ENCODE measurements around the gene TM4SF18. TPM values are rescaled to one million over a fixed set of nuclear protein-coding genes. Genes with fewer than 3 reads are reported as not detected.

TM4SF18 gene
- total RNA-seq, 4 donors from 2014 or later: 9.7 to 33.3 (median 24.9) TPM

DNA sequence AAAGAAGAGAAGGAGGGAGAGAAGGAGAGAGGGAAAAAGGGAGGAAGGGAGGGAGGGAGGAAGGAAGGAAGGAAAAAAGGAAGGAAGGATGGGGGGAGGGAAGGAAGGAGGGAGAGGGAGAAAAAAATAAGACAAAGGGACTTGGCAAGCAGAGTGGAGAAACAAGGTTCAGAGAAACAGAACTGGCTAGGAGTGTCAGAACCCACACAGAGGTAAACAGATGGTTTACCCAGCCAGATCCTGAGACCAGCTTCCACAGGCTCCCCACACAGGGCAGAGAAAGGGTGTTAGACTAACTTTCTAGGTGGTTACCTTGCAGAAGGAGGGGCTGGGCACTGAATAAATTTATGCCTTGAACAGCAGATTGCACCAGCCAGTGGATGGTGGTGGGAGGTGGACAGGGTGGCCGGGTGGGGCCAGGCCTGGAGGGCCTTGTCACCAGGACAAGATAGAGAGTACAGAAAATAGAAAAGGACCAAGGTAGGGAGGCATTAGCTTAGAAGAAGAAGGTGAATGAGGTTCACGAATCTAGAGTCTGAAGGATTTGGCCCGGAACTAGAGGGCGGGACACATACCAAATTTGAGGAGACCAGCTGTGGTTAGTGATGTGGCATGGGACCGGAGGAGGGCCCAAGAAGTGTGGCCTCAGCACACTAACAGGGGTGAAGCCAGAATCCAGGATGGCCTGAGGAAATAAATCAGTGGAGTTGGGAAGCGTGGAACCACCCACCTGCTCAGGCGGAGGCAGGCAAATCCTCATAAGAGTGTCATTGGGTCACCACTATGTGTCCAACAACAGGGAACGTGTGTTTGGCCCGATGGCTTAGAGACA lies 45.3 kb upstream of the TM4SF18 start:
- WGBS, 2 donors: 86 to 92% methylated on average over 9 of the region's 9 CpGs
- H3K4me3 ChIP-seq (replicated peaks in 1 of 3): no peak overlapping the region
- peaks cover 28 to 40% of the 10 kb centered on the region in 2 donors for H3K4me1 ChIP-seq
- DNase-seq: no peak
- H3K9me3 ChIP-seq: no peaks in the 10 kb centered on the region
- TF ChIP-seq, protein P1, sequence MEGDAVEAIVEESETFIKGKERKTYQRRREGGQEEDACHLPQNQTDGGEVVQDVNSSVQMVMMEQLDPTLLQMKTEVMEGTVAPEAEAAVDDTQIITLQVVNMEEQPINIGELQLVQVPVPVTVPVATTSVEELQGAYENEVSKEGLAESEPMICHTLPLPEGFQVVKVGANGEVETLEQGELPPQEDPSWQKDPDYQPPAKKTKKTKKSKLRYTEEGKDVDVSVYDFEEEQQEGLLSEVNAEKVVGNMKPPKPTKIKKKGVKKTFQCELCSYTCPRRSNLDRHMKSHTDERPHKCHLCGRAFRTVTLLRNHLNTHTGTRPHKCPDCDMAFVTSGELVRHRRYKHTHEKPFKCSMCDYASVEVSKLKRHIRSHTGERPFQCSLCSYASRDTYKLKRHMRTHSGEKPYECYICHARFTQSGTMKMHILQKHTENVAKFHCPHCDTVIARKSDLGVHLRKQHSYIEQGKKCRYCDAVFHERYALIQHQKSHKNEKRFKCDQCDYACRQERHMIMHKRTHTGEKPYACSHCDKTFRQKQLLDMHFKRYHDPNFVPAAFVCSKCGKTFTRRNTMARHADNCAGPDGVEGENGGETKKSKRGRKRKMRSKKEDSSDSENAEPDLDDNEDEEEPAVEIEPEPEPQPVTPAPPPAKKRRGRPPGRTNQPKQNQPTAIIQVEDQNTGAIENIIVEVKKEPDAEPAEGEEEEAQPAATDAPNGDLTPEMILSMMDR (IDR thresholded peaks at IDR 0.05): no peak
- intact Hi-C loops (cut with DNase I): no loop called here
- H3K27me3 ChIP-seq: no peaks in the 10 kb centered on the region
- H3K27ac ChIP-seq: peak overlapping the region; percentile 72 to 94 (median 89)
- no peaks in the 10 kb centered on the region for H3K36me3 ChIP-seq

DNA sequence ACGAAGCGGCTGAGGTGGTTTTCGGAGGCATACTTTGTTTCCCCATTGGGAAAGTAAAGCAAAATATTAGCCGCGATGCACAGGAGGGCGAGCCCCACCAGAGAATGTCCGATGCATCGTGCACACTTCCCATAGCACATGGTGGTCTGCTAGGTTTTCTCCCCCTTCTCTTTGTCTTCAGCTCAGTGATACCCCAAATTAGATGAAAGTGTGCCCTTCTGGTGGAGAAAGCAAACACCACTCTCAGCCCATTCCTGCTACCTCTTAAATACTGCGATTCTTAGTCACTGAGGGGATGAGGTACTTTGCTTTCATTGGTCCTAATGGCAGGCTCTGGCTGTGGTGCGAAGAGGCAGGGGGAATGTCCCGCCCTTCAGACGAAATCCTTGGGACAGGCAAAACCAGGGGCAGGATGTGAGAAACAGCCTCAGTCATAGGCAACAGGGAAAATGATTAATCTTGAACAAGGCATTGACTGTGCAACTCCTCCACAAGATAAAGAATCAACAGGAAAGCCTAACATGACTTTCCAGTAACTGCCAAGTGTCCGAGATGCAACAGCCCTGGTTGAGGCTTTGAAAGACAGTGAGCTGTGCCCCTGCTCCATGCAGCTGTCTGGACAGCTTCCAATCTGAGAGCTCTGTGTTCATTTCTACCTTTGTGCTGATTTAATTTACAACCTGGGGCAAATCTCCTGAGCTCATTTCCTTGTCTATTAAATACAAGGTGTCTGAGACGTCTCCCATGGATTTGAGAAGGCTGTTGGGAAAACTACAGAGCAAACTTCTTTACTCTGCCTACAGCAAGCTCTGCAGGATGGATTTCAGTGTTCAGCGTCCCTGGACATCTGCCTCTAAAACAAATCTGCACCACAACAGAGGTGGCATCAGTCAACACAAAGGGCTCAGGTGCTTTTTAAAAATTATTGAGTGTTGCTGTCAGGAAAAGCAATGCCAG lies 44.2 kb upstream of the TM4SF18 start, which contains the start of gene TM4SF1:
Gene TM4SF1, minus strand, starts transcription at position 242 of the 957 bp plus-strand sequence. Its CDS starts 102 bp downstream, at position 140.
- H3K27ac ChIP-seq: peak within 1 kb of the TSS; percentile 72 to 94 (median 89)
- H3K4me1 ChIP-seq: peaks cover 28 to 40% of the 10 kb centered on the region in 2 donors
- peak within 1 kb of the TSS in 1 of 3 donors; percentile 23 for H3K4me3 ChIP-seq (replicated peaks in 1 of 3)
- no peaks in the 10 kb centered on the region for H3K27me3 ChIP-seq
- no peaks in the 10 kb centered on the region for H3K9me3 ChIP-seq
- DNase-seq: peak; percentile 16 to 32
- intact Hi-C loops (cut with DNase I): no loop called here
- WGBS, 2 donors: 46 to 63% methylated on average over 15 of the region's 15 CpGs
- TF ChIP-seq, protein P1 (IDR thresholded peaks at IDR 0.05): no peak
- TF ChIP-seq POLR2A (IDR thresholded peaks at IDR 0.05): peak in 1 of 2 donors; percentile 40
- no peaks in the 10 kb centered on the region for H3K36me3 ChIP-seq

DNA sequence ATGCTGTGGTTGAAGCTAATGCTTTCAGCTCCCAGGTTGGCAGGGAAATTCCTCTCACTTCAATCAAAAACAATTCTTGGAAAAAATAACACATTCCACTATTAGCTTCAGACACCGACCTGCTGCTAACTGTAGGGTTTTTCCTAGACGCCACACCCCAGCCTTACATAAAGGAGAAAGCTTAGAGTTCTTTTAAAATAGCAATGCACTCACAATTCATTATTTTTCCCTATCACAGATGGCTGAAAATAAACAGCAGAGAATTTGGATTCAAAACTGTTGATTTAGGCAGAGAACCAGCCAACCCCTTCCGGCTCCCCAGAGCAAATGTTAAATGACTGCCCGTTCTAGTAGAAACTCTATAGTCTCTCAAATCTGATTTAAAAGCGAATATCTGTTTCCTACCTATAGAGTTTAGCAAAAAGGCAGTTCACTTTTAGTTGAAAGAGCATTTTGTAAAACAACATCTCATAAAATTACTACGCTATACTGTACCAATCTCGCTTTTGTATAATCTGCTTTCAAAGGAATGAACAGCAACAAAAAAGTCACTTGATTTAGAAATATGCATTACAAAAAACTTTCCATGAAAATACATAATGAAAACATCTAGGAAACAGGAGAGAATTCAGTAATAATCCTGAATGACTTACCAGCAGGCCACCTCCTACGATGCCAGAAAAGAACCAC lies 43.4 kb upstream of the TM4SF18 start:
- peak overlapping the region in 1 of 3 donors; percentile 23 for H3K4me3 ChIP-seq (replicated peaks in 1 of 3)
- no peaks in the 10 kb centered on the region for H3K27me3 ChIP-seq
- no peak for TF ChIP-seq POLR2A (IDR thresholded peaks at IDR 0.05)
- TF ChIP-seq, protein P1 (IDR thresholded peaks at IDR 0.05): no peak
- H3K9me3 ChIP-seq: no peaks in the 10 kb centered on the region
- intact Hi-C loops (cut with DNase I): no loop called here
- peak overlapping the region; percentile 72 to 94 (median 89) for H3K27ac ChIP-seq
- peak; percentile 11 to 41 for DNase-seq
- H3K4me1 ChIP-seq: peaks cover 28 to 40% of the 10 kb centered on the region in 2 donors
- WGBS, 2 donors: 32 to 35% methylated on average over 8 of the region's 8 CpGs
- no peaks in the 10 kb centered on the region for H3K36me3 ChIP-seq

DNA sequence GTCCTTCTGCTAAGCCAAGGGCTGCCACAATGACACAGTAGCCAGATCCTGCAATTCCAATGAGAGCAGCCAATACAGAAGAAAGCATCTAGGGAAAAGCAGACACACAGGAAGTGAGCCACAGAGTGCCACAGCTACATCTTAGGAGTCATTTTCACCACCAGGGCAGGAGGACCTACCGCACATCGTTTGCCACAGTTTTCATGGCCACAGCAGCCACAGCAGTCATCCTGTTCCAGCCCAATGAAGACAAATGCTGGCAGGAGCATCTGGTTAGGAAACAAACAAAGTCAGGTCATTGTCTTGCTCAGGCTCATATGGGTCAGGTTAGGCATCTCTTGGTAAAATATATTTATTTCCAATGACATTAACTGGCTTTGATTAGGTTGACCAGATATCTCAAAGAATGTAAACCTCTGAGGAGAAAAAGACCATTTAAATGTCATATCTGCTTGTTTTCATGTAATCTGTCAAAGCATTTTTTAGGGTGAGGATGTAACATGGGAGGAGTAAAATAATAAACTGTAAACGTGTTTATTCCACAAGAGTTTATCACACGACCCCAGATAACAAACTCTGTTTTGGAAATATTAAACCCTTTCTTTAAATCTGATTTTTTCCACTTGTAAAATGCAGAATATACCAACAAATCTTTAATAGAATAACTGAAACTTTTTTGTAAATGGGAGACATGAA lies 42.2 kb upstream of the TM4SF18 start:
- Histone ChIP-seq H3K27me3 (no peaks in the 10 kb centered on the region), H3K4me3 (replicated peaks in 1 of 3) (peak overlapping the region in 1 of 3 donors; percentile 6), H3K27ac (peak overlapping the region; percentile 72 to 94 (median 89)), H3K36me3 (no peaks in the 10 kb centered on the region), H3K4me1 (peaks cover 28 to 41% of the 10 kb centered on the region in 2 donors), H3K9me3 (no peaks in the 10 kb centered on the region)
- 67 to 83% methylated on average over 4 of the region's 4 CpGs for WGBS, 2 donors
- intact Hi-C loops (cut with DNase I): no loop called here
- no peak for DNase-seq
- TF ChIP-seq POLR2A (IDR thresholded peaks at IDR 0.05): no peak
- TF ChIP-seq, protein P1 (IDR thresholded peaks at IDR 0.05): no peak

All from thyroid gland (tissue), 4 donors.